Stimulated activated effector memory CD8-positive, alpha-beta T cell treated with anti-CD3 and anti-CD28 coated beads, Interleukin-12 subunit alpha, Interleukin-12 subunit beta, amount 100 ng/mL, for 72 hours (primary cell): Measurements from ENCODE around the gene HNRNPDL.
A peak's percentile ranks its signal among the peaks of the same experiment; 100 is the strongest.

ENCODE experiments used
- ATAC-seq: fragments of 150-1000 bp; cut with Tn5 transposase; 2 replicates; pipeline ENCODE4 v1.10.0; 2021
- DNase-seq, 2 donors: peaks; one replicate each; pipeline ENCODE4 v3.0.0; 2021 to 2022; ENCODE audit warnings: low spot score in 2 of 2
- H3K27ac Mint-ChIP-seq: one replicate; pipeline ENCODE4 v1.8.0; 2022; ENCODE audit warnings: mild to moderate bottlenecking, mixed read lengths
- H3K36me3 Mint-ChIP-seq: one replicate; pipeline ENCODE4 v1.8.0; 2022; ENCODE audit warnings: mild to moderate bottlenecking, mixed read lengths
- H3K4me1 Mint-ChIP-seq: one replicate; pipeline ENCODE4 v1.8.0; 2022; ENCODE audit warnings: mixed read lengths
- H3K4me3 Mint-ChIP-seq: one replicate; pipeline ENCODE4 v1.8.0; 2022; ENCODE audit warnings: mild to moderate bottlenecking, mixed read lengths
- H3K9me3 Mint-ChIP-seq: one replicate; pipeline ENCODE4 v1.8.0; 2022; ENCODE audit warnings: mixed read lengths

HNRNPDL gene

DNA sequence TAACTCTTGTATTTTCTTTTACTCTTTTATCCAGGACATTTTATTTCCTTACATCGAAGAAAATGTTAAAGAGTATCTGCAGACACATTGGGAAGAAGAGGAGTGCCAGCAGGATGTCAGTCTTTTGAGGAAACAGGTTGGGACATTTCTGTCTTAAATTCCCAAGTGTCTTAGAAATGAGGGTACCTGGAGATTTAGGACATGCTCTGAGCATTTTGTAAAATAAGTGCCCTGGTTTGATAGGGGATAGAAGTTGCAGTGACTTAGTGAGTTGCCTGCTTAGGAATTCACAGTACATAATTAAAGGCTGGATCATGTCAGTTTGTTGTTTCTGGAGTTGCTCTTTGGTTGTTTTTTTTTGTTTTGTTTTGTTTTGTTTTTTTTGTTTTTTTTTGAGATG is 17.6 kb upstream of the HNRNPDL start:
- ATAC-seq (no peak), DNase-seq (no peak)
- Mint-ChIP-seq H3K36me3 (peaks cover 74% of the 10 kb centered on the region), H3K27ac (peak overlapping the region; percentile 50), H3K4me1 (peaks cover 7% of the 10 kb centered on the region), H3K4me3 (no peak overlapping the region), H3K9me3 (no peaks in the 10 kb centered on the region)

DNA sequence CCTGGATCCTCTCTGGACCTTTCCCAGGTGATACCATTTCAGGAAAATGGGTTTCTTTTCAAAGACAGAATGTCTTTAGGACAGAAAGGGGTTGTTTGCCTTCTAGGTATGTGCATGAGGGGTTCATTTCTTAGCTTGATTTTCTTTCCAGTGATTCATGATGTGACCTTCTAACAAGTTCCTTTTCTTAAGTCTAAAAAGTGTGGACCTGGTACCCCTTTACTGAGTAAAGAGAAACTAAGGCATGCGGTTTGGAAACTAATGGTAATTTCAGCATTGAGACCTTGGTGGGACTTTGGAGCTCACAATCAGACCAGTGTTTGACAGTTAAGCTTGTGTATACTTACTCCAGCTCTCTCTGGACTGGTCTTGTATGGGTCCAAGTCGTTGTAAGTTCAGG is 8.8 kb upstream of the HNRNPDL start:
- H3K36me3 Mint-ChIP-seq: peaks cover 66% of the 10 kb centered on the region
- DNase-seq (peak in 1 of 2 donors; percentile 17), ATAC-seq (no peak)
- H3K4me1 Mint-ChIP-seq: peaks cover 56% of the 10 kb centered on the region
- peak overlapping the region; percentile 37 for H3K27ac Mint-ChIP-seq
- no peaks in the 10 kb centered on the region for H3K9me3 Mint-ChIP-seq
- no peak overlapping the region for H3K4me3 Mint-ChIP-seq

DNA sequence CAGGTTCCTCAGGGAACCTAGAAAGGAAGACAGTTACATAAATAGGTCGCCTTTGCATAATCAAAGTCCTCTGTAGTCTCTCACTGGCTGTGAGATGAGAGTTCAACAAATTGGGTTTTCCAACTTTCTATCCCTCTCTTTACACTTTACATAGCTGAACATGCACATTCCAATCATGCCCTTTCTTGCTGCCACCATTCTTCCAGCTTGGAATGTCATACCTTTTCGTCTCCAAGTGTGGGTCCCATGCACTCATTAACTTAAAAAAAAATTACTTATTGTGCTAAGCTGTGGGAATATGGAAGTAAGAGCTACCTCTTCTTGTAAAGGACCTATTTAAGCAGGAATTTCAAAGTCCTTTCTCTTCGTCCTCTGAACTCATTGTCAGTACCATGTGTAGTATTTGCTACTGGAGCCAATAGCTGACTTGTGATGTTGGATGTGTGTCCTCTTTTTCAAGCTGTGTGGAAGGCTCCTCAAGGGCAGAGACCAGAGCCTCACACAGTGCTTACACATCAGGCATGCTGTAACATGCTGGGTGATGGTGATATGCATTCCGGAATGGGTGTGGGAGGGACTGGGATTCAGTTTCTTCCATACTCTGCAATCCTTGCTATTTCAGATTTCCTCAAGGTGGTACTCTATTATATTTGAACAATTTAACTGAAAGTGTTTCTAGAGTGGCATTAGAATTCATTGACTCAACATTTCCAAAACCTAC is 7.2 kb upstream of the HNRNPDL start:
- peaks cover 70% of the 10 kb centered on the region for H3K4me1 Mint-ChIP-seq
- H3K36me3 Mint-ChIP-seq: peaks cover 62% of the 10 kb centered on the region
- no peaks in the 10 kb centered on the region for H3K9me3 Mint-ChIP-seq
- peak in 1 of 2 donors; percentile 30 for DNase-seq
- no peak for ATAC-seq
- H3K4me3 Mint-ChIP-seq: no peak overlapping the region
- peak overlapping the region; percentile 58 for H3K27ac Mint-ChIP-seq

DNA sequence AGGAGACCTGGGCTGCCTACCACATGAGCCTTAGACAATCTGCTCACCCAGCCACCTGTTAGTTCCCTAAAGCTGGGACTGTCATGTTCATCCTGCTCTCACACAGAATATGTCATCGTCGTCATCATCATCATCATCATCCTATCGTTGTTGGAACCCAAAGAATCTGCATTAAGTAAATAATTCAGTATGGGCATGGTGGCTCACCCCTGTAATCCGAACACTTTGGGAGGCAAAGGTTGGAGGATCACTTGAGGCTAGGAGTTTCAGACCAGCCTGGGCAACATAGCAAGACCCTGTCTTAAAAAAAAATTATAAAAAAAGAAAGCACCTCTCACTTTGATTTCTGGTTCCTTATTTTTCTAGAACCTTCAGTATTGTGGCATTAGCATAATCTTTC is 6.5 kb upstream of the HNRNPDL start:
- peaks cover 70% of the 10 kb centered on the region for H3K4me1 Mint-ChIP-seq
- no peak overlapping the region for H3K27ac Mint-ChIP-seq
- DNase-seq (peak in 1 of 2 donors; percentile 13), ATAC-seq (no peak)
- H3K36me3 Mint-ChIP-seq: peaks cover 63% of the 10 kb centered on the region
- H3K4me3 Mint-ChIP-seq: no peak overlapping the region
- H3K9me3 Mint-ChIP-seq: no peaks in the 10 kb centered on the region

DNA sequence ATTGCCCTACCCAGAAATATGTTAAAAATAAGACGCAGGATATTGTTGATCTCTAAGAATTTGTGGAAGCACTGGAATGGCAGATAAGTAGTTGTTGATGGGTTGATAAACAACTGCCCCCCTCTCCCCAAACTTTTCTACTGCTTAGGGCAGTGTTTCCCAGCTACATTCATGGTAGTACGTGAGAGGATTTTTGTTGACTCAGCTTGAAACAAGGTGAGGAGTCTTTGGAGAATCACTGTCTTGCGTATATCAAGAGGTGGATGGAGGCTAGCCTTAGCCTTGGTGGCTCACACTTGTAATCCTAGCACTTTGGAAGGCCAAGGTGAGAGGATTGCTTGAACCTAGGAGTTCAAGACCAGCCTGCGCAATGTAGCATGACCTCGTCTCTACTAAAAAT is 5.9 kb upstream of the HNRNPDL start:
- no peak overlapping the region for H3K4me3 Mint-ChIP-seq
- DNase-seq (peak in 1 of 2 donors; percentile 32), ATAC-seq (no peak)
- H3K27ac Mint-ChIP-seq: no peak overlapping the region
- H3K4me1 Mint-ChIP-seq: peaks cover 68% of the 10 kb centered on the region
- H3K9me3 Mint-ChIP-seq: no peaks in the 10 kb centered on the region
- H3K36me3 Mint-ChIP-seq: peaks cover 68% of the 10 kb centered on the region

- peaks cover 60% of the 10 kb centered on the region for H3K4me1 Mint-ChIP-seq
- peak overlapping the region; percentile 97 for H3K4me3 Mint-ChIP-seq
- no peak for ATAC-seq
- H3K9me3 Mint-ChIP-seq: no peaks in the 10 kb centered on the region
- H3K27ac Mint-ChIP-seq: peak overlapping the region; percentile 64
- H3K36me3 Mint-ChIP-seq: peaks cover 80% of the 10 kb centered on the region
- no peak for DNase-seq
These were observed 4.7 kb upstream of the HNRNPDL start for GRCh38 chr4:82434949-82435348.

DNA sequence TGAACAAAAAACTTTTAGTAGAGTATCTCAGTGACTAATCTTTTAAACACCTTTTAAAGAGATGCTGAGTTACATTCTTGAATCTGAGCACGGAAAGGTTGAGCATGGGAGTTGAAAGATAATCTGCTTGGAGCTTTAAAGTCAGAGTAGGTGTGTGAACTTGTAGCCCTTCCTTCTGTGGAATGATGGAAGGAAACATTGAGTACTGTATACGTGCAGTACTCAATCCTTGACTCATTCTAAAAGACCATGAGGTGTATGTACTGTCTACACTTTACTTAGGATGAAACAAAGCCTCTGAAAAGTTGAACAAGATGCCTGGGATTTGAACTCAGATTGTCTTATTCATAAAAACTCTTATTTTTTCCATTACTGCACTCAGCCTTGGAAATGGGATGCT is 3.5 kb upstream of the HNRNPDL start:
- peak overlapping the region; percentile 80 for H3K27ac Mint-ChIP-seq
- H3K9me3 Mint-ChIP-seq: no peaks in the 10 kb centered on the region
- DNase-seq (no peak), ATAC-seq (peak; percentile 42)
- H3K36me3 Mint-ChIP-seq: peaks cover 89% of the 10 kb centered on the region
- peaks cover 53% of the 10 kb centered on the region for H3K4me1 Mint-ChIP-seq
- H3K4me3 Mint-ChIP-seq: peak overlapping the region; percentile 97

GRCh38 chr4:82432596-82432995 is 2.3 kb upstream of the HNRNPDL start:
- peaks cover 95% of the 10 kb centered on the region for H3K36me3 Mint-ChIP-seq
- no peak for DNase-seq
- ATAC-seq: no peak
- H3K4me3 Mint-ChIP-seq: peak overlapping the region; percentile 97
- H3K27ac Mint-ChIP-seq: peak overlapping the region; percentile 26
- H3K9me3 Mint-ChIP-seq: no peaks in the 10 kb centered on the region
- H3K4me1 Mint-ChIP-seq: peaks cover 52% of the 10 kb centered on the region

GRCh38 chr4:82431831-82432230 is 1.6 kb upstream of the HNRNPDL start:
- no peak for DNase-seq
- Mint-ChIP-seq H3K9me3 (no peaks in the 10 kb centered on the region), H3K4me1 (peaks cover 52% of the 10 kb centered on the region), H3K4me3 (peak overlapping the region; percentile 97), H3K36me3 (peaks cover 95% of the 10 kb centered on the region), H3K27ac (peak overlapping the region; percentile 26)
- ATAC-seq: no peak

- peaks cover 95% of the 10 kb centered on the region for H3K36me3 Mint-ChIP-seq
- no peaks in the 10 kb centered on the region for H3K9me3 Mint-ChIP-seq
- H3K27ac Mint-ChIP-seq: peak overlapping the region; percentile 100
- ATAC-seq (no peak), DNase-seq (no peak)
- peaks cover 54% of the 10 kb centered on the region for H3K4me1 Mint-ChIP-seq
- H3K4me3 Mint-ChIP-seq: peak overlapping the region; percentile 97
These were observed 893 bp upstream of the HNRNPDL start for GRCh38 chr4:82430964-82431745.

GRCh38 chr4:82429728-82430192 is 502 bp downstream of the HNRNPDL start:
- Mint-ChIP-seq H3K4me1 (peaks cover 58% of the 10 kb centered on the region), H3K4me3 (peak overlapping the region; percentile 97), H3K27ac (peak overlapping the region; percentile 100), H3K36me3 (peaks cover 95% of the 10 kb centered on the region), H3K9me3 (no peaks in the 10 kb centered on the region)
- no peak for DNase-seq
- ATAC-seq: no peak

- peak; percentile 72 for ATAC-seq
- peak overlapping the region; percentile 97 for H3K4me3 Mint-ChIP-seq
- peak; percentile 95 to 96 for DNase-seq
These were observed 1.1 kb downstream of the HNRNPDL start for GRCh38 chr4:82428969-82429727.

DNA sequence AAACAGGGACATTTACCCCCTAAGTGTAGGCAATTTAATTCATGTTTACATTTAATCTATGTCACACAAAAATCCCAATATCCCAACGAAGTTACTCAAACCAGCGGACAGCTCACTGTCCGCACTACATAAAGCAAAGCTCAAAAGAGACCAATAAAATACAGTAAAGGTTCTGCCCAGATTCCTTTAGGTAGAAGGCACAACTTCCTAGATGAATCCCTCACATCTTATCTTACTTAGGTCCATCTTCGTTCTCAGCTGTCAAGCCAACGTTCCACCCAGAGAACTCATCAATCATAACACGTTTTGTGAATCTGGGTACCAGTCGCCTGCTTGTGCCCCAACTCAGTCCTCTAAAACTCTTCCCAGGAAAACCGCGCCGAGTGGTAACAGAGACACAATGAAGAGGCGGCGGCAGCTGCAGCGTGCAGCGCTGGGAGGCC is 1.7 kb downstream of the HNRNPDL start:
- H3K27ac Mint-ChIP-seq: peak overlapping the region; percentile 100
- peak overlapping the region; percentile 97 for H3K4me3 Mint-ChIP-seq
- DNase-seq (no peak), ATAC-seq (no peak)
- H3K9me3 Mint-ChIP-seq: no peaks in the 10 kb centered on the region
- H3K4me1 Mint-ChIP-seq: peaks cover 55% of the 10 kb centered on the region
- H3K36me3 Mint-ChIP-seq: peaks cover 96% of the 10 kb centered on the region

More at GRCh38 chr4:82428969-82429727, 1.1 kb downstream of the HNRNPDL start:
- peaks cover 95% of the 10 kb centered on the region for H3K36me3 Mint-ChIP-seq
- peak overlapping the region; percentile 100 for H3K27ac Mint-ChIP-seq
- H3K9me3 Mint-ChIP-seq: no peaks in the 10 kb centered on the region
- peaks cover 55% of the 10 kb centered on the region for H3K4me1 Mint-ChIP-seq

GRCh38 chr4:82425478-82425877 is 4.8 kb downstream of the HNRNPDL start:
- Mint-ChIP-seq H3K27ac (peak overlapping the region; percentile 100), H3K4me3 (peak overlapping the region; percentile 97), H3K4me1 (peaks cover 53% of the 10 kb centered on the region), H3K9me3 (no peaks in the 10 kb centered on the region), H3K36me3 (peaks cover 88% of the 10 kb centered on the region)
- DNase-seq (no peak), ATAC-seq (no peak)
